Renal cortex interstitium (tissue), 11 donors: ENCODE results near the gene RPL5. TPM values are rescaled to one million over a fixed set of nuclear protein-coding genes. Genes with fewer than 3 reads are reported as not detected.

ENCODE experiments used
- DNase-seq, 11 donors: peaks; one replicate each; pipeline ENCODE4 v3.0.0-alpha.2; 2013; ENCODE audit warnings: low read depth in 9 of 11, low spot score in 4 of 11; ENCODE audit errors: extremely low read depth in 1 of 11
- polyA plus RNA-seq, 3 donors: library from polyadenylated mRNA; unstranded; fragments of 120-200 nt; gene quantifications; one replicate each; pipeline ENCODE4 v1.2.1, GENCODE V29; 2013; ENCODE audit not compliant: insufficient read length in 3 of 3

The RPL5 gene
- polyA plus RNA-seq, 3 donors = 2,444 to 3,001 (median 2,688) TPM

DNA sequence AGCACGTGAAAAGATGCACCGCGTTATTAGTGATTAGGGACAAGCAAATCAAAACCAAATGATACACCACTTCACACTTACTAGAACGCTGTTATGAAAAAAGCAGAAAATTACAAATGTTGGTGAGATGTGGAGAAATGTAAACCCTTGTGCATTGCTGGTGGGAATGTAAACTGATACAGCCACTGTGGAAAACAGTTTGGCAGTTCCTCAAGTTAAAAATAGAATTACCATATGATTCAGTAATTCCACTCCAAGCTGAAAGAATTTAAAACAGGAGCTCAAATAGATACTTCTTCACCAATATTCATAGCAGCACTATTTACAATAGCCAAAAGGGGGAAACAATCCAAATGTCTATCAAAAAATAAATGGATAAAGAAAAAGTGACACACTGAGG, 36.7 kb upstream of the RPL5 start:
- DNase-seq = no peak

DNA sequence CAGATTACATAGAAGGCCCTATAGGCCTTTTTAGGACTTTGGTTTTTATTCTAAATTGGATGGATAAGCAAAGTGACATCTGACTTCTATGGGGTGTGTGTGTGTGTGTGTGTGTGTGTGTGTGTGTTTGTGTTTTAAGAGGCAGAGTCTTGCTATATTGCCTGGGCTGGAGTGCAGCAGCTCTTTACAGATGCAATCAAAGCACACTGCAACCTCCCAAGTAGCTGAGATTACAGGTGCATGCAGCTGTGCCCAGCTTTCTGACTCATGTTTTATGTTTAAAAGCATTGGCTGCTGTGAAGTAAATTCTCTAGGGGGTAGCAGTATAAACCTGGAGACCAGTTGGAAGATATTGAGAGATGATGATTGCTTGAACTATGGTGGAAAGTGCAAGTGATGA, 34.5 kb upstream of the RPL5 start:
- no peak for DNase-seq

DNA sequence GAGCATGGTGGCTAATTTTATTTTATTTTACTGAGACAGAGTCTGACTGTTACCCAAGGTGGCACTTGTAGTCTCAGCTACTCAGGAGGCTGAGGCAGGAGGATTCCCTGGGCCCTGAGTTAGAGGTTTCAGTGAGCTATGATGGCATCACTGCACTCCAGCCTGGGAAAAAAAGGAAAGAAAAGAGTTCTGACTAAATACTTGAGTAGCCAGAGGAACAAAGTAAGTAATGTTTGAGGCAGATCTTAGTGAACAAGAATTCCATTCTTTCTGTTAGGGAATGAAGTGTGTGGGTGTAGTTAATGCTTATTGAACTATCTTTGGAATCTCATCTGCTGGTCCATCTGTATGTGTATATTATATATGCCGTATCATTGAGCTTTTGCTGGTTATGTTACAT, 33.9 kb upstream of the RPL5 start:
- no peak for DNase-seq

DNA sequence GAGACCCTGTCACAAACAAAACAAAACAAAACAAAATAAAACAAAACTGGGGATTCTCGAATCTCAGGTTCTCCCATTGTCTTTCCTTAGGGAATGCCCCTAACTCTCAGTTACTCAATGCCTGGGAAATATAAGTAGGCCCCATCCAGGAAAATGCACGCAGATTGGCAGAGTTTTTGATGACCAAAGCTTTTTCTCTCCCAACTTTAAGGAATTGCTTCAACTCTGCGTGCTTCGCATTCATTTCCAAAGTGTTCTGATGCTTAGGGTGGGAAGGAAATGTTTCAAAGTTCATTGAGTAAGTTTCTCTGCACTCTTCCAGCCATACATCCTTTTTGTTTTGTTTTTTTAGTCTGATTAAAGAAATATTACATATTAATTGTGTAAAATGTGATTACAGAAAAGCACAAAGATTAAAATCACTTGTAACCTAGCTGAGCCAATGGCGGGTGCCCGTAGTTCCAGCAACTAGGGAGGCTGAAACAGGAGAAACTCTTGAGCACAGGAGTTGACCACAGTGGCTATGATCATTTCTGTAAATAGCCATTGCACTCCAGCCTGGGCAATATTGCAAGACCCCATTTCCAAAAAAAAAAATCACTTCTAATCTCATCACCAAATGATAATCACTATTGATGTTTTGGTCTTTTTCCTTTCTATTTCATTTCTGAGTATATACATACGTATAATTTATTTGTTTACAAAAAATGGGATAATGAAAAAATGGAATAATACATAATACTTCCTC, 28.5 kb upstream of the RPL5 start:
- no peak for DNase-seq

DNA sequence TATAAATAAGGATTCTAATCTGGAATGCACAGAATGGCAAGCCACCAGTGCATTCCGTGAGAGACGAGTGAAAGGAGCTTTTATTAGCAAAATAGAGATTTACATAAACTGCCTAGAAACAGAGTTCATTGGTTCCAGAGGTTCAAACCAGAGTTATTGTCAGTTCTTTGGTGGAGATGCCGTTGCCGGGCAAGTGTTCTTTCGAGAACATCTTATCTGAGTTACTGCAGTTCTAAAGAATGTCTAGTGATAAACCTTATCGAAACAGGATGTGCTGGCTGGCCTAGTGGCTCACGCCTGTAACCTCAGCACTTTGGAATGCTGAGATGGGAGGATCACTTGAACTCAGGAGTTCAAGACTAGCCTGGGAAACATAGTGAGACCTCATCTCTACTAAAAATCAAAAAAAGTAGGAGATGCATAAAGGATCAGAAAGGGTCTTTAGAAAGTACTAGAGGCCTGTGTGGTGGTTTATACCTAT, 27.1 kb upstream of the RPL5 start:
- peak in 6 of 11 donors; percentile 11 to 46 (median 28) for DNase-seq

DNA sequence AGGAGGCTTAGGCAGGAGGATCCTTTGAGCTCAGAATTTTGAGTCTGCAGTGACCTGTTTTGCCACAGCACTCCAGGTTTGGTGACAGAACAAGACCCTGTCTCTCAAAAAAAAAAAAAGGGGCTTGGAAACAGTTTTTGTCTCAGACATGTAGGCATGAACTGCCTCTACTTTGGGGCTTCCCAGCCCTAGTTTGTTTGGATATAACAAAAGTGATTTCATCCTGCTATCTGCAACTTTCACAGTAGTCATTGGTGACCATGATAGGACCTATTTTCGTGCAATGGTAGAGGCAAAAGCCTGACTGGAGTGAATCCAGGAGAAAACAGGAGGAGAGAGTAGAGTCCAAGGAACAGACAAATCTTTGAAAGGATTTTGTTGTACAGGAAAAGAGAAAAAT, 26.6 kb upstream of the RPL5 start:
- no peak for DNase-seq

DNA sequence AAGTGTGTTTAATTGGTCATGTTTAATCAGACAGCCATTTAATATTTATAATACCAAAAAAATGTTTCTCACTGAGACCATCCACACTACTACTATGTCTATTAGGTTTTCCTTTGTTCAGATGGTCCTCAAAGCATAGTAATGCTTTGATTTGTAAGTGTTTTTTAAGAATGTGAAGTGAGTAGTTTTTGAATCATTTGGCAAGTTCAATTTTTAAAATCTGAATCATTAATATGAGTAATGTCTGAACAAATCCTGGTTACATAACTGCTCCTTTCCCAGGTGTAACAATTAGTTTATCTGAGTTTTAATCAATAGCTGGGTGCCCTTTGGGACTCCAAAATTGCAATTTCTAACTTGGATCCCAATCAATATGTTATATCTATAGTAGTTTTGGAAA, 23.5 kb upstream of the RPL5 start:
- DNase-seq = no peak

DNA sequence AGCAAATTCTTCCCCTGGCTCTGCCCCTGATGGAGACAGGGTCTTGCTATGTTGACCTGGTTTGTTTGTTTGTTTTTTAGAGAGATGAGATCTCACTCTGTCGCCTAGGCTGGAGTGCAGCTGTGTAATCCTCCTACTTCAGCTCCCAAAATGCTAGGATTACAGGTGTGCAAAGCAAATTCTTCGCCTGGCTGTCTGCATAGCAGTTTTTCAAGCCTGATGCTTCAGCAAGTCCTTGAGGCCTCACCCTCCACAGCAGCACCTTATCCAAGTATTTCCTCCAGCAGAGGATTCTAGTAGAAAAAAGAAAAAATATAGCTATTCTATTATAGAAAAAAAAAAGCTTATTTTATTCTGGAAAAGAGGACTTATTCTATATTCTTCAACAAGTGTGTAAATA, 15.1 kb upstream of the RPL5 start:
- DNase-seq = no peak

DNA sequence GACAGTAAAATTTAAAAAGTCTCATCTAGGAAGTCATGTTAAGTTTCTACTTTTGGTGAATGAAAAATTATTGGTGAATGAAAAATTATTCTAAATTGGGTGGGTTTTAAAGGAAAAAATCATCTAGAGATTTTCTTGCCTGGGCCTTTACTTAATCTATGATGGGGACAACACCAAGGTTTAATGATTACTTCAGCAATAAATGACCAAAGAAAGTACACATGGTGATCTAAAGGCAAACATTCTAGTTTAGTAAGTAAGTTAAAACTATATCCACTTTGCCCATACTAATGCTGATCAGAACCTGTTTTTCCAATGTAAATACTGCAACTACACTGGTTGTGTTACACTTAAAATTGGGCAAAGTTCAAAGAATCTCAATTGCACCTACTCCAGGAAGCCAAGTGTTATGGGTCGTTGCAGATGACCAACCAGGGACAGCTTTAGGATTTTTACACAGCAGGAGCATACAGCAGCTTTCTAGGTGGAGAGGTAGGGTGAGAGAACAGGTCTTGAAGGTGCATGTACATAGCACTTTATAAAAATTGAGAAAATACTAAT, 14.6 kb upstream of the RPL5 start:
- DNase-seq = no peak

DNA sequence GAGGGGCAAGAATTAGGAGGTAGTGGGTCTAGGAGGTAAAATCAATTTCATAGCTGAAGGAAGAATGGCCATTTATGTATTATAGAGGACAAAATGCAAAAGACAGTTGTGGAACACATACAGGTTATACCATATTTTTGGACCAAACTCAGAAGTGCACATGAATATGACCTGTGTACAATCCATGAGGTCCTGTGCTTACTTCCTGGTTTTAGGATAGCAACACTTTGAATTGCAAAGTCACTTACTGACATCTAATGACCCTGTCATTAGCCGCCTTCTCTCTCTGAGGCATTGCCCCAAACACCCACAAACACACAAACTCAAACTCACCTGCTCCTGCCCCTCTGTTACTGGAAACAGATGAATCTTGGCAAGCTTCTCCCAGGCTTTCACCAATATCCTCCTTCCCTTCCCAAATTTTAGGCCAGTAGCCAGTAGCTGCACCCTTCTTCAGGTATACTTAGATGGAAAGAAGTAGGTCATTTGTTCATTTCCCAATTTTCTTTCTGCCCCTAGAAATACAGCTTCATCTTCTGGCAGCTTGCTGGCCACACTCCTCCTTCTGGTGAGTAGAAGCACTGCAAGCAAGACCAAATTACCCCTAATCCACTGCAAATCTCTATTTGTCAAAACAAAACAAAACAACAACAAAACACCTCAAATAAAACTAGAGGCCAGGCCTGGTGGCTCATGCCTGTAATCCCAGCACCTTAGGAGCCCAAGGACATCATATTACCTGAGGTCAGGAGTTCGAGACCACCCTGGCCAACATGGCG, 13.7 kb upstream of the RPL5 start:
- DNase-seq = no peak

DNA sequence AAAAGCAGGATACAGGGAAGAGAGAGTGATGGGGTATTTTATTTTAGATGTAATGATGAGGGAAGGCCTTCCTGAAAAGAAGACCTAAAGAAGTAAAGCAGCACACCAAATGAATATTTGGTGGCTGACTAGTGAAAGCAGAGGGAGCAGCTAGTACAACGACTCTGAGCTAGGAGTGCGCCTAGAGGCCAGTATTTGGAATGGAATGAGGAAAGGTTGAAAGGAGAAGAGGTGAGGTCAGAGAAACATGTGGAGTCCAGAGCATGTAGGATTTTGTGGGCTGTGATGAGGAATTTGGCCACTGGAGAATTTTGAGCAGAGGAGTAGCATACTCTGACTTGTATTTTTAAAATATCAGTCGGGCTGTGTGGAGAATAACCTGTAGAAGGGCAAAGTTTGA, 11.8 kb upstream of the RPL5 start:
- DNase-seq = no peak

DNA sequence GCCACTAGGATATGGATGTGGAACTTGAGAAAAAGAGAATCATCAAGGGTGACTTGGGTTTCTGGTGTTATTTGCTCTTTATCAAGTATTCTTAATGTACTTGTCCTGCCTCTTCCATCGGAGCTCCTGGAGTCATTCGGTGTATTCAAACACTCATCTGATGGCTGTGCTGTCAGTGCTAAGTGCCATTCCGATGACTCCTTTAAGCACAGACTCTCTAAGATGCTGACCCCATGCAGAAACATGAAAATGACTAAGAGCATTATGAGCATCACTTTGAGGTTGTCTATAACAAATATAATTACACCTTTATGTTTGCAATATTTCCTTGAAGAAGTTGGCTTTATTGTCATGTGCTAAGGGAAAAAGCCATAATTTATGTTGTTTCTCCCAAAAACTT, 11.3 kb upstream of the RPL5 start:
- no peak for DNase-seq

DNA sequence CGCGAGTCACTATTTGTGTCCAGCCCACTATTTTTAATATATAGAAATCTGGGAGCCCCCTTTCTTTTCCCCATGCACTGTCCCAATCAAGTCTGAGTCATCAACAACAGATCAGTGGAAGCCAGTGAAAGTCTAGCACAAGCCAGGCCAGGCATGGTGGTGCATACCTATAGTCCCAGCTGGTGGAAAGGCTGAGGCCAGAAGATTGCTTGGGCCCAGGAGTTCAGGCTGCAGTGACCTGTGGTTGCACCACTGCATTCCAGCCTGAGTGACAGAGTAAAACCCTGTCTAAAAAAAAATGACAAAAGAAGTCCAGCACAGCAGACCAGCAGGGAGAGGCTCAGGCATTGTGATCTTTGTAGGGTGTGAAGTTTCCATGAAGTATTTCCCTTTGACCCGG, 9.0 kb upstream of the RPL5 start:
- DNase-seq = no peak

DNA sequence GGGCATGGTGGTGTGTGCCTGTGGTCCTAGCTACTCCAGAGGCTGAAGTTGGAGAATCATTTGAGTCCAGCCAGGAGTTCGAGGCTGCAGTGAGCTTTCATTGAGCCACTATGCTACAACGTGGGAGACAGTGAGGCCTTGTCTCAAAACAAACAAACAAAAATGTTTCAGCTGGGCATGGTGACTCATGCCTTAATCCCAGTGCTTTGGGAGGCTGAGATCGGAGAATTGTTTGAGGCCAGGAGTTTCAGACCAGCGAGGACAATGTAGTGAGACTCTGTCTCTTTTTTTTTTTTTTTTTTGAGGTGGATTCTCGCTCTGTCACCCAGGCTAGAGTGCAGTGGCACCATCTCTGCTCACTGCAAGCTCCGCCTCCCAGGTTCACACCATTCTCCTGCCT, 5.0 kb upstream of the RPL5 start:
- DNase-seq = no peak

DNA sequence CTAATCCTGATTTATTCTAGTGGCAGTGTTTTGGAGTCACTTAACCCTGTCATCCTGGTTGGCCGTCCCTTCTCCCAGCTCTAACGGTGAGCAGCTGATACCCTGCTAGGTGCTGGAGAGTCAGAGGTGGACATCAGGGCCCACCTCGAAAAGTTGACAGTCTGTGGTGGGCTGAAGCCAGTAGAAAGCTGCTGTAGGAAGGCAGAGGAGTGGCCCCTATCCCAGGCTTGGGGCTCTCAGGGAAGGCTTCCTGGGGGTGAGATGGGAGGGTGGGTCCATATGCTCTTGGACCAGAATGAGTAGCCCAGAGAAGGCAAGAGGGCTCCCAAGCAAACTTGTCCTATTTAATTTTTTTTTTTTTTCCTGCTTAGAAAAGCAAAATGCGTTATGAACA, 475 bp upstream of the RPL5 start:
- DNase-seq = no peak

DNA sequence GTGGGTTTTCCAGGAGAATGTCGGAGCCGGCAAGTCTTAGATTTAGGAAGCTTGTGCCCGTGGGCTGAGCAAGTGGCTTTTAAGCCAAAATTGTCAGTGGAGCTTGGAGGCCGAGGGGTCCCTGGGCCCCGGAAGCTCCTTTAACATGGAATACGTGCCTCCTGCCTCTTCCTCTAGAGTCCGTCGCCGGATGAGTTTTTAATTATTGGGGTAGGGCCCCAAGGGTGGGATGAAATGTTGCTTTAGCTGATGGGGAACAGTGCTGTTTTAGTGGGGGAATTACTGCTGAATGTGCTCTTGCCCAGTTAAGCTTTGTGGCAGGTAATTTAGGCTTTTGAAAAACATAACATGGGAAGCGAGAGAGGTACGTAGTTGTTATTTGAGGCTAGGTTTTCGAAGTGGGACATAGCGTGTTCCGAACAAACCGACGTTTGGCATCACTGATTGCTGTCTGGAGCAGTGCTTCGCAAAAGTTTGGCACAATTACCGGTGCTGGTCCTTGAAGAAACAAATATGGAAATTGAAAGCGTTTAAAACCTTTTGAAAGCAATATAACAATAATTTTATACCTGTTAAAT, 786 bp downstream of the RPL5 start:
- peak in 1 of 11 donors; percentile 4 for DNase-seq

DNA sequence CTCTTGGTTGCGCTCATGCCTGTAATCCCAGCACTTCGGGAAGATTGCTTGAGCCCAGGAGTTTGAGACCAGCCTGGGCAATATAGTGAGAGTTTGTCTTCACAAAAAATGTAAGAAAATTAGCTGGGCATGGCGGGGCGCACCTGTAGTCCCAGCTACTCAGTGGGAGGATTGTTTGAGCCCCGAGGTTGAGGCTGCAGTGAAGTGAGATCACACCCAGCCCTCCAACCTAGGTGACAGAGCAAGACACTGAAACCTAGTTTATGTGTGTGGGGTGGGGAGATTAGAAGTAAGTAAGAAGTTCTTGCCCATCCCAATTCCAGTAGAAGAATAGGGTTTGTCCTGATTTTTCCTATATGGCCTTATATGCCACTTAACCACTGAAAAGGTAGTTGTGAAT, 2.0 kb downstream of the RPL5 start:
- DNase-seq = no peak

DNA sequence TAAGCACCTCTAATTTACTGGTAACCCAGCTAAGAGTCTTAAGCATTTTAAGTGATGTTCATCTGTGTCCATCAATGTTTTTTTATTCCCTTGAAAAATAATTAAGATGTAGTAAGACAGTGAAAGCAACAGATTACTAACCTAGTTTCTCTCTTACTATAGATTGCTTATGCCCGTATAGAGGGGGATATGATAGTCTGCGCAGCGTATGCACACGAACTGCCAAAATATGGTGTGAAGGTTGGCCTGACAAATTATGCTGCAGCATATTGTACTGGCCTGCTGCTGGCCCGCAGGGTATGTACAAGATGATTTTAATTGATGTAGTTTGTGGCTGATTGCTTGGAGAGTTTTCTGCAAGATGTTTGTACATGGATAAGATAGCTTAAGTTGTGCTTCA, 2.8 kb downstream of the RPL5 start:
- no peak for DNase-seq

DNA sequence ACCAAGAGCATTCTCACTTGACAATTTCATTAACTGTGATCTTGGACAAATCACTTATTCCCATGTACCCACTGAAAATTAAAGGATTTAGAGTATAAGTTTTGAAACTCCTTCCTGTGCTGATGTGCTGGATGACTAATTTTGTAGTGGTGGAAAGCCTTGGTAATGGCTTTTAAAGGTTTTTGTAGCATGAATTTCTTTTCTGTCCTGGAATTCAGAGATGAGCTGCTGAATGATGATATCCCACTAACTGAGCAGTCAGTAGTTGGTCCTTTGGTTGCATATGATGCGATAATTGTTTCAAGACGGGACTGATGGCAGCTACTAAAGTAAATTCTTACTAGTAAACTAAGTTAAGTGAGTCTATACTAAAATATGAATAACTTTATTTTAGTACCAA, 5.2 kb downstream of the RPL5 start:
- DNase-seq = no peak

DNA sequence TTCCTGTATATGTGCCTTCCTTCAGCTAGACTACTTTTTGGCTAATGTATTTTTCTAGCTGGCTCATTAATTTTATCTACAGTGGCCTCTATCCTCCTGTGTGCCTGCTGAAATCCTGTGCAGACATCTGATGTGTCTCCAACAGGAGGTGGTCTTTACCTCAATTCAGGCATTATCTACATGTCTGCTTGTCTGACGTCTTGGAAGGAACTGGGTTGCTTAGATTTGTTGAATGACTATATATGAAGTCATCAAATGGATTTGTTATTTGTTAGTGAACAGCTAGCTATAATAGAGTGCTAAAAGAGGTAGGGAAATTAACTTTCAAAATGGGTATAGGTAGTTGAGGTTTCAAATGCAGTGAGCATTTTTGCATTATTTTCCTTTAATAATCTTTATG, 6.7 kb downstream of the RPL5 start:
- DNase-seq = no peak
